HCT116 (cell line): ENCODE data around the gene NAB2. TPM values are rescaled to one million over a fixed set of nuclear protein-coding genes. Genes with fewer than 3 reads are reported as not detected.

ENCODE experiments used
- ATAC-seq: fragments of 200-7000 bp; cut with Tn5 transposase; 2 replicates; pipeline ENCODE4 v1.9.1; 2020; ENCODE audit warnings: mild to moderate bottlenecking, moderate library complexity
- BruUV-seq: library from RNA; stranded (reverse); fragments of 400-500 nt; replicated peaks from 2 replicates; lab custom pipeline; 2021; lab: Mats Ljungman, UMichigan
- CTCF ChIA-PET: fragments of 300-600 bp; sonication (Branson Sonifier 250); formaldehyde crosslinking; loops from one replicate; lab custom pipeline; 2021; ENCODE audit warnings: antibody characterized with exemption; lab: Charles Lee
- POLR2A ChIA-PET: fragments of 300-600, 350-600 bp; sonication (Branson Sonifier 250); formaldehyde crosslinking; loops from one replicate; lab custom pipeline; 2021; ENCODE audit warnings: antibody characterized with exemption; lab: Charles Lee
- RAD21 ChIA-PET, 2 experiments: fragments of 300-600 bp; sonication (Branson Sonifier 250); formaldehyde crosslinking; loops; one replicate each; lab custom pipeline; 2023; ENCODE audit warnings: low total read pairs in 2 of 2; ENCODE audit not compliant: uncharacterized antibody in 2 of 2, unreplicated experiment in 2 of 2, low non-redundant PET in 1 of 2; lab: Charles Lee
- DNase-seq: peaks from one replicate; pipeline ENCODE4 v3.0.0-alpha.2; 2010; ENCODE audit warnings: low read depth, low spot score
- H2AFZ ChIP-seq: fragments of 200-600 bp; shearing (Covaris generic), sonication (generic); 2 replicates; pipeline ENCODE4 v1.6.1; 2017; ENCODE audit warnings: low read depth, mixed run types, mixed read lengths, antibody characterized with exemption, low read length; ENCODE audit not compliant: poor library complexity, severe bottlenecking
- H3K27ac ChIP-seq: 2 replicates; pipeline ENCODE4 v1.5.1; 2012; ENCODE audit warnings: low read depth, low read length
- H3K27me3 ChIP-seq: fragments of 200-600 bp; sonication (generic); 2 replicates; pipeline ENCODE4 v1.6.1; 2016; ENCODE audit warnings: mixed run types, low read length, mixed read lengths; ENCODE audit not compliant: insufficient read depth
- H3K36me3 ChIP-seq, 2 experiments: fragments of 200-500 bp in 1 of 2; fragments of 200-600 bp in 1 of 2; sonication (Bioruptor generic) in 1 of 2; sonication (generic) in 1 of 2; 2 replicates each; pipeline versions ENCODE4 v1.5.1 to v1.6.1; 2014 to 2016; ENCODE audit warnings: low read length in 2 of 2, inconsistent platforms in 1 of 2, mixed read lengths in 1 of 2, mixed run types in 1 of 2; ENCODE audit not compliant: insufficient read depth in 2 of 2, control insufficient read depth in 1 of 2
- H3K4me1 ChIP-seq, 2 experiments: fragments of 200-600 bp in 1 of 2; sonication (generic) in 1 of 2; 2 replicates each; pipeline versions ENCODE4 v1.5.1 to v1.6.1; 2012 to 2017; ENCODE audit warnings: low read length in 2 of 2, inconsistent platforms in 1 of 2, mild to moderate bottlenecking in 1 of 2, mixed read lengths in 1 of 2, mixed run types in 1 of 2, moderate library complexity in 1 of 2; ENCODE audit not compliant: insufficient read depth in 2 of 2, control insufficient read depth in 1 of 2
- H3K4me2 ChIP-seq: fragments of 200-600 bp; sonication (generic); 2 replicates; pipeline ENCODE4 v1.6.1; 2017; ENCODE audit warnings: mixed run types, low read length, mixed read lengths
- H3K4me3 ChIP-seq, 2 experiments: fragments of 200-600 bp in 1 of 2; sonication (generic) in 1 of 2; replicated peaks in 1 of 2; 2 replicates each; pipeline ENCODE4 v1.5.1; 2011 to 2016; ENCODE audit warnings: low read length in 2 of 2, control low read depth in 1 of 2, low read depth in 1 of 2, mild to moderate bottlenecking in 1 of 2, mixed read lengths in 1 of 2, mixed run types in 1 of 2
- H3K79me2 ChIP-seq: fragments of 200-600 bp; sonication (generic); 2 replicates; pipeline ENCODE4 v1.6.1; 2017; ENCODE audit warnings: mild to moderate bottlenecking, mixed run types, low read length, moderate library complexity, mixed read lengths; ENCODE audit not compliant: insufficient read depth
- H3K9ac ChIP-seq: fragments of 200-600 bp; sonication (generic); 2 replicates; pipeline ENCODE4 v1.6.1; 2016; ENCODE audit warnings: low read length, mixed read lengths
- H3K9me2 ChIP-seq: fragments of 200-600 bp; sonication (generic), shearing (Covaris generic); 2 replicates; pipeline ENCODE4 v1.6.1; 2017; ENCODE audit warnings: mixed run types, mild to moderate bottlenecking, moderate library complexity; ENCODE audit not compliant: insufficient read depth
- H3K9me3 ChIP-seq, 2 experiments: fragments of 200-500 bp in 1 of 2; fragments of 200-600 bp in 1 of 2; sonication (Bioruptor generic) in 1 of 2; sonication (generic) in 1 of 2; 2 replicates each; pipeline ENCODE4 v1.6.1; 2014 to 2017; ENCODE audit warnings: low read length in 2 of 2, mixed read lengths in 2 of 2, inconsistent platforms in 1 of 2, low read depth in 1 of 2, mild to moderate bottlenecking in 1 of 2, mixed run types in 1 of 2, moderate library complexity in 1 of 2; ENCODE audit not compliant: control insufficient read depth in 1 of 2, insufficient read depth in 1 of 2
- H4K20me1 ChIP-seq: fragments of 200-600 bp; sonication (generic), shearing (Covaris generic); 2 replicates; pipeline ENCODE4 v1.6.1; 2017; ENCODE audit warnings: mixed run types, mild to moderate bottlenecking, moderate library complexity; ENCODE audit not compliant: insufficient read depth
- ATF3 ChIP-seq: IDR thresholded peaks from 2 replicates; pipeline ENCODE4 v1.6.1; 2012
- CBX3 ChIP-seq: IDR thresholded peaks from 2 replicates; pipeline ENCODE4 v1.6.1; 2012; ENCODE audit warnings: low read depth
- CTCF ChIP-seq, 3 experiments: fragments of 200-600 bp in 1 of 3; sonication (generic) in 1 of 3; IDR thresholded peaks in 2 of 3; conservative IDR thresholded peaks in 1 of 3; 2 replicates each; pipeline ENCODE4 v1.5.1; 2012 to 2017; ENCODE audit warnings: low read depth in 2 of 3, low read length in 2 of 3, antibody characterized with exemption in 1 of 3, borderline replicate concordance in 1 of 3, control low read depth in 1 of 3, mild to moderate bottlenecking in 1 of 3, mixed read lengths in 1 of 3, mixed run types in 1 of 3, moderate library complexity in 1 of 3; ENCODE audit not compliant: insufficient read depth in 1 of 3
- ELF1 ChIP-seq: IDR thresholded peaks from 2 replicates; pipeline ENCODE4 v1.6.1; 2012; ENCODE audit warnings: low read depth, borderline replicate concordance
- EZH2 ChIP-seq: fragments of 200-600 bp; sonication (generic); IDR thresholded peaks from 2 replicates; pipeline ENCODE4 v1.6.1; 2017; ENCODE audit warnings: antibody characterized with exemption, mixed run types
- EZH2phosphoT487 ChIP-seq: fragments of 200-600 bp; IDR thresholded peaks from 2 replicates; pipeline ENCODE4 v1.6.1; 2018; ENCODE audit warnings: antibody characterized with exemption, borderline replicate concordance
- FOSL1 ChIP-seq: IDR thresholded peaks from 2 replicates; pipeline ENCODE4 v1.6.1; 2012; ENCODE audit warnings: low read depth
- MAX ChIP-seq: IDR thresholded peaks from 2 replicates; pipeline ENCODE4 v1.6.1; 2012
- POLR2A ChIP-seq: IDR thresholded peaks from 2 replicates; pipeline ENCODE4 v1.7.0; 2011; ENCODE audit warnings: borderline replicate concordance; ENCODE audit not compliant: insufficient read depth, insufficient read length; ENCODE audit errors: extremely low read depth
- POLR2AphosphoS5 ChIP-seq: IDR thresholded peaks from 2 replicates; pipeline ENCODE4 v1.6.1; 2011; ENCODE audit warnings: mild to moderate bottlenecking, low read depth, low read length, moderate library complexity
- RAD21 ChIP-seq: IDR thresholded peaks from 2 replicates; pipeline ENCODE4 v1.6.1; 2012; ENCODE audit warnings: low read depth, mild to moderate bottlenecking
- SIN3A ChIP-seq: IDR thresholded peaks from 2 replicates; pipeline ENCODE4 v1.6.1; 2012; ENCODE audit warnings: low read depth
- SP1 ChIP-seq: IDR thresholded peaks from 2 replicates; pipeline ENCODE4 v1.6.1; 2012; ENCODE audit warnings: low read depth
- SRF ChIP-seq: IDR thresholded peaks from 2 replicates; pipeline ENCODE4 v1.6.1; 2012; ENCODE audit warnings: low read depth
- TCF7L2 ChIP-seq: IDR thresholded peaks from 2 replicates; pipeline ENCODE4 v1.7.0; 2011; ENCODE audit warnings: borderline replicate concordance, inconsistent platforms; ENCODE audit not compliant: insufficient read depth, insufficient read length; ENCODE audit errors: extremely low read depth
- YY1 ChIP-seq: IDR thresholded peaks from 2 replicates; pipeline ENCODE4 v1.6.1; 2011; ENCODE audit warnings: low read length, low read depth, moderate library complexity, mild to moderate bottlenecking; ENCODE audit not compliant: insufficient replicate concordance; ENCODE audit errors: extremely low read depth
- ZBTB33 ChIP-seq: IDR thresholded peaks from 2 replicates; pipeline ENCODE4 v1.6.1; 2011; ENCODE audit warnings: mild to moderate bottlenecking, low read length, moderate library complexity; ENCODE audit not compliant: insufficient replicate concordance; ENCODE audit errors: extremely low read depth
- ZNF274 ChIP-seq: fragments of 200-500 bp; sonication (Bioruptor generic); IDR thresholded peaks from 2 replicates; pipeline ENCODE4 v1.6.1; 2014; ENCODE audit warnings: mild to moderate bottlenecking, low read depth, low read length, inconsistent platforms
- intact Hi-C: fragments of 100-400 bp; cut with micrococcal nuclease; formaldehyde crosslinking; loops from 2 replicates; pipeline ENCODE4 v1.10.0; 2022
- total RNA-seq: library from RNA; stranded (reverse); gene quantifications from one replicate; pipeline ENCODE4 v1.2.1, GENCODE V29; 2021; ENCODE audit not compliant: unreplicated experiment
- TF ChIP-seq, protein P1 (sequence below): IDR thresholded peaks from 2 replicates; pipeline ENCODE4 v1.6.1; 2012; ENCODE audit warnings: low read depth

The NAB2 gene
- total RNA-seq, 1 experiment from 2014 or later, result 77.1 TPM

DNA sequence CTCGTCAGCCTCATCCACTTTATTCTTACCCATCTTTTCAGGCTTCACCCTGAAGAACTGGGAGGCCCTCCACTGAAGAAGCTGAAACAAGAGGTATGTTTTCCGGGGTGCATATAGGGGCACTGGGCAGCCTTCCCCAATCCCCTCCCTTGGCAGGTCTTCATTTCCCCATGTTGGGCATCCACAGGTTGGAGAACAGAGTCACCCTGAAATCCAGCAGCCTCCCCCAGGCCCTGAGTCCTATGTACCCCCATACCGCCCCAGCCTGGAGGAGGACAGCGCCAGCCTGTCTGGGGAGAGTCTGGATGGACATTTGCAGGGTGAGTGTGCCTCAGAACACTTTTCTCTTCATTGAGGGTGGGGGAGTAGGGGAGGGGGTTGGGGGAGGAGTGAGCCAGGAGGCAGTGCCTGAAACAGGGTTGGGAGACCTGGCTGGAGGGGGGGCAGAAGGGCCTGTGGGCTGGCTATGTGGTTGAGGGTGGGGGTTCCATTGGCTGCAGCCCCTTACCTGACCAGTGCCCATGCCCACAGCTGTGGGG, 4.0 kb downstream of the NAB2 start:
- TF ChIP-seq ZBTB33 (no peak), ATF3 (no peak), MAX (no peak), CBX3 (no peak), RAD21 (no peak), EZH2 (no peak), YY1 (no peak), ZNF274 (no peak), EZH2phosphoT487 (no peak), SIN3A (no peak), SRF (no peak), TCF7L2 (no peak), SP1 (no peak), CTCF (IDR thresholded peaks at IDR 0.05 in 2 of 3, conservative IDR thresholded peaks at IDR 0.05 in 1 of 3; ENCODE audit: borderline replicate concordance in 1 of 3, insufficient read depth in 1 of 3, low read depth in 2 of 3, low read length in 2 of 3) (no peak), ELF1 (no peak), FOSL1 (no peak), POLR2A (no peak), POLR2AphosphoS5 (no peak)
- TF ChIP-seq, protein P1, sequence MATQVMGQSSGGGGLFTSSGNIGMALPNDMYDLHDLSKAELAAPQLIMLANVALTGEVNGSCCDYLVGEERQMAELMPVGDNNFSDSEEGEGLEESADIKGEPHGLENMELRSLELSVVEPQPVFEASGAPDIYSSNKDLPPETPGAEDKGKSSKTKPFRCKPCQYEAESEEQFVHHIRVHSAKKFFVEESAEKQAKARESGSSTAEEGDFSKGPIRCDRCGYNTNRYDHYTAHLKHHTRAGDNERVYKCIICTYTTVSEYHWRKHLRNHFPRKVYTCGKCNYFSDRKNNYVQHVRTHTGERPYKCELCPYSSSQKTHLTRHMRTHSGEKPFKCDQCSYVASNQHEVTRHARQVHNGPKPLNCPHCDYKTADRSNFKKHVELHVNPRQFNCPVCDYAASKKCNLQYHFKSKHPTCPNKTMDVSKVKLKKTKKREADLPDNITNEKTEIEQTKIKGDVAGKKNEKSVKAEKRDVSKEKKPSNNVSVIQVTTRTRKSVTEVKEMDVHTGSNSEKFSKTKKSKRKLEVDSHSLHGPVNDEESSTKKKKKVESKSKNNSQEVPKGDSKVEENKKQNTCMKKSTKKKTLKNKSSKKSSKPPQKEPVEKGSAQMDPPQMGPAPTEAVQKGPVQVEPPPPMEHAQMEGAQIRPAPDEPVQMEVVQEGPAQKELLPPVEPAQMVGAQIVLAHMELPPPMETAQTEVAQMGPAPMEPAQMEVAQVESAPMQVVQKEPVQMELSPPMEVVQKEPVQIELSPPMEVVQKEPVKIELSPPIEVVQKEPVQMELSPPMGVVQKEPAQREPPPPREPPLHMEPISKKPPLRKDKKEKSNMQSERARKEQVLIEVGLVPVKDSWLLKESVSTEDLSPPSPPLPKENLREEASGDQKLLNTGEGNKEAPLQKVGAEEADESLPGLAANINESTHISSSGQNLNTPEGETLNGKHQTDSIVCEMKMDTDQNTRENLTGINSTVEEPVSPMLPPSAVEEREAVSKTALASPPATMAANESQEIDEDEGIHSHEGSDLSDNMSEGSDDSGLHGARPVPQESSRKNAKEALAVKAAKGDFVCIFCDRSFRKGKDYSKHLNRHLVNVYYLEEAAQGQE, result no peak
- TF ChIP-seq, all 23 proteins: peak for 0
- intact Hi-C loops, result loop anchor here (1.0 kb wide), 1 partner anchor 24 kb away; no protein-coding TSS in a partner anchor

More for the DNA sequence above, 4.0 kb downstream of the NAB2 start:
- no peak overlapping the region for H3K9ac ChIP-seq
- BruUV-seq, result no TSS peak
- H3K4me3 ChIP-seq, result no peak overlapping the region
- ChIA-PET POLR2A (interaction anchor here (1.3 to 7.8 kb wide), 3 partner anchors 14 to 24 kb away, joined by 6 to 32 read pairs (median 17); partner anchors contain the start of genes NEMP1 and STAT6), RAD21 (interaction anchor here (1.6 to 2.0 kb wide), 3 partner anchors 19 to 23 kb away, joined by 4 to 8 read pairs (median 4); partner anchors contain the start of gene STAT6 (in 1 of the 2)), CTCF (interaction anchor here (1.0 to 3.8 kb wide), 7 partner anchors 14 to 35 kb away, joined by 3 to 32 read pairs (median 5); partner anchors contain the start of genes NEMP1 and STAT6)
- no peaks in the 10 kb centered on the region for H4K20me1 ChIP-seq
- peaks cover 20 to 35% of the 10 kb centered on the region in 2 experiments; a peak in 3 of 4 replicates for H3K36me3 ChIP-seq
- H2AFZ ChIP-seq, result no peak overlapping the region
- H3K27me3 ChIP-seq, result no peaks in the 10 kb centered on the region
- DNase-seq, result no peak
- ATAC-seq, result no peak
- H3K4me1 ChIP-seq, result peaks cover 47 to 75% of the 10 kb centered on the region in 2 experiments
- H3K79me2 ChIP-seq, result peaks cover 38% of the 10 kb centered on the region
- H3K4me2 ChIP-seq, result peak overlapping the region; percentile 60
- peak overlapping the region; percentile 83 for H3K27ac ChIP-seq
- H3K9me3 ChIP-seq, result no peaks in the 10 kb centered on the region
- no peaks in the 10 kb centered on the region for H3K9me2 ChIP-seq
